ENCODE measurements around the gene MKLN1.

The MKLN1 gene

DNA sequence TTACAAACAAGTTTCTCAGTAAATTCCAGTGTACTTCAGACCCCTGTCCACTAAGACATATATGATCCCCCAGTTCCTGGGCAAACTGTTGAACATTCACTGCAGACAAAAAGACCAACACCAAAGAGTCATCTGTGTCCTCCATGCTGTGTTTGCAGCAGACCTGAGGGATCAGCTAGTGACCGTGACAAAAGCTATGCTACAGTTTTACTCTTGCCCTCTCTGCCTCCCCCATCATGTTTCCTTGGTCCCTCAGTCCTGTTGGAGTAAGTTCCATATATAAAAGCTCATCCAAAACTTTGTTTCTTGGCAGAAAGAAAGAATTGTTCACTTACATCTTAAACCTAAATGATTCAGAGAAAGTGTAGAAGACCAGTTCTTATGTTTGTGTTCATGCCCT lies 172.7 kb downstream of the MKLN1 start:
- Histone ChIP-seq H3K4me3 (ENCODE audit: severe bottlenecking) (no peak overlapping the region), H3K9me3 (ENCODE audit: severe bottlenecking) (no peaks in the 10 kb centered on the region), H3K27me3 (ENCODE audit: insufficient read depth, poor library complexity, severe bottlenecking) (no peaks in the 10 kb centered on the region), H3K4me1 (ENCODE audit: insufficient read depth, poor library complexity, severe bottlenecking) (no peaks in the 10 kb centered on the region), H3K27ac (ENCODE audit: poor library complexity, severe bottlenecking) (no peak overlapping the region), H3K36me3 (ENCODE audit: low read depth) (peaks cover 15% of the 10 kb centered on the region; the same call in 1 of the 2 replicates)
- no peak for TF ChIP-seq CTCF (IDR thresholded peaks at IDR 0.05; ENCODE audit: poor library complexity, severe bottlenecking)
- no peak for ATAC-seq (ENCODE audit: low read depth)
- DNase-seq (ENCODE audit: low spot score), result no peak

GRCh38 chr7:131501422-131501821 lies 173.7 kb downstream of the MKLN1 start:
- Histone ChIP-seq H3K4me3 (ENCODE audit: severe bottlenecking) (no peak overlapping the region), H3K4me1 (ENCODE audit: insufficient read depth, poor library complexity, severe bottlenecking) (no peaks in the 10 kb centered on the region), H3K9me3 (ENCODE audit: severe bottlenecking) (no peaks in the 10 kb centered on the region), H3K36me3 (ENCODE audit: low read depth) (peaks cover 15% of the 10 kb centered on the region; the same call in 1 of the 2 replicates), H3K27ac (ENCODE audit: poor library complexity, severe bottlenecking) (no peak overlapping the region), H3K27me3 (ENCODE audit: insufficient read depth, poor library complexity, severe bottlenecking) (no peaks in the 10 kb centered on the region)
- ATAC-seq (ENCODE audit: low read depth) (peak; percentile 11; the same call in 1 of the 3 replicates), DNase-seq (ENCODE audit: low spot score) (no peak)
- TF ChIP-seq CTCF (IDR thresholded peaks at IDR 0.05; ENCODE audit: poor library complexity, severe bottlenecking), result no peak

GRCh38 chr7:131501930-131502685 lies 174.4 kb downstream of the MKLN1 start:
- Histone ChIP-seq H3K36me3 (ENCODE audit: low read depth) (peaks cover 8% of the 10 kb centered on the region; the same call in 1 of the 2 replicates), H3K9me3 (ENCODE audit: severe bottlenecking) (no peaks in the 10 kb centered on the region), H3K27ac (ENCODE audit: poor library complexity, severe bottlenecking) (no peak overlapping the region), H3K4me1 (ENCODE audit: insufficient read depth, poor library complexity, severe bottlenecking) (no peaks in the 10 kb centered on the region), H3K4me3 (ENCODE audit: severe bottlenecking) (no peak overlapping the region), H3K27me3 (ENCODE audit: insufficient read depth, poor library complexity, severe bottlenecking) (no peaks in the 10 kb centered on the region)
- TF ChIP-seq CTCF (IDR thresholded peaks at IDR 0.05; ENCODE audit: poor library complexity, severe bottlenecking), result no peak
- DNase-seq (ENCODE audit: low spot score) (no peak), ATAC-seq (ENCODE audit: low read depth) (peak; percentile 4; the same call in 1 of the 3 replicates)

- no peaks in the 10 kb centered on the region for H3K9me3 ChIP-seq (ENCODE audit: severe bottlenecking)
- H3K4me3 ChIP-seq (ENCODE audit: severe bottlenecking), result no peak overlapping the region
- 0 out of 2 replicates have a peak, but pooled peaks cover 3% of the 10 kb centered on the region for H3K36me3 ChIP-seq (ENCODE audit: low read depth)
- H3K27me3 ChIP-seq (ENCODE audit: insufficient read depth, poor library complexity, severe bottlenecking), result no peaks in the 10 kb centered on the region
- no peak overlapping the region for H3K27ac ChIP-seq (ENCODE audit: poor library complexity, severe bottlenecking)
- TF ChIP-seq CTCF (IDR thresholded peaks at IDR 0.05; ENCODE audit: poor library complexity, severe bottlenecking), result no peak
- ATAC-seq (ENCODE audit: low read depth), result peak; percentile 15; the same call in 1 of the 3 replicates
- no peaks in the 10 kb centered on the region for H3K4me1 ChIP-seq (ENCODE audit: insufficient read depth, poor library complexity, severe bottlenecking)
- DNase-seq (ENCODE audit: low spot score), result no peak
Measured at GRCh38 chr7:131502810-131503508, 175.3 kb downstream of the MKLN1 start.

Measured in RWPE2 (cell line).